Stimulated activated CD8-positive, alpha-beta memory T cell treated with anti-CD3 and anti-CD28 coated beads, Interleukin-15, amount 100 ng/mL, for 24 hours (primary cell): ENCODE data around the gene ALLC.

Experiments
- DNase-seq: peaks from one replicate; pipeline ENCODE4 v3.0.0-alpha.2; 2020; ENCODE audit warnings: low read depth

The ALLC gene

DNA sequence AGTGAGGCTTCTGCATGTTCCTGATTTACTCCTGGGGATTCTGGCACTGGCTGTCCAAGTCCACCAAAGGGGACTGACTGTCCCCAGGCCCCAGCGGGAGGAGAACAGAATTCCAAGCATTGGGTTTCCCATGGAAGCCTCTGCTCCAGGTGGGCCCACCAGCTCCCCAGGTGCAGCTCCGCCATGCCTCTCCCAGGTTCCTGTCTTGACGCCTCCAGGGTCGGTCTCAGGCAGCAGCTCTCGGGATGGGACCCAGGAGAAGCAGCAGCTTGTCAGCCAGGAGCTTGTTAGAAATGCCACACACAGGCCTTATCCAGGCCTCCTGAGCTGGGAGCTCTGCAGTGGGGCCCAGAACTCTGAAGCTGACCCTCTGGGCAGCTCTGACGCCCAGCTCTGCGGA is 93.3 kb downstream of the ALLC start:
- no peak for DNase-seq

GRCh38 chr2:3751806-3752205 is 93.8 kb downstream of the ALLC start:
- DNase-seq, result no peak
